DLD1 (cell line): ENCODE measurements around the gene XPR1.

ENCODE experiments used
- in situ Hi-C: cut with HindIII; loops from 2 replicates; pipeline ENCODE4 v1.10.0; 2017; ENCODE audit warnings: low sequenced_read_pairs

XPR1 gene

GRCh38 chr1:180631766-180632325 lies at the start of gene XPR1:
Gene XPR1 (plus strand): TSS chr1:180632022. CDS start chr1:180632202, 180 bp downstream.
- in situ Hi-C loops: no loop called here

GRCh38 chr1:180584869-180585268 lies 47.0 kb upstream of the XPR1 start:
- in situ Hi-C loops: no loop called here

DNA sequence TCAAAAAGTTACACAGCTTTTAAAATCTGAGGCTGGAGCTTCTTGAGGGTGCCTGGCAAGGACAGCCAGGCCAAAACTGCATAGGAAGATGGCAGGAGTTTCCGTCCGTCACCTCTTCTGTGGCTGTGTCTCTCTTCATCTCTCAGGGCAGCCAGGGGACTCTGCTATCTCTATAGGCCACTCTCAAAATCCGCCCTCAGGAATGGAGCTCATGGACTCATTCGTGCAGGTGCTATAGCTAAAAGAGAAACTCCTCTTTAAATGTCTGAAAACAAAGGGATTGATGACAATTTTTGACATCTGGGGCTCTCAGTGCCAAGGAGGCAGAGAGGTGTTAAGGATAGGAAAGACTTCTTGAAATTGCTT lies 45.8 kb upstream of the XPR1 start:
- in situ Hi-C loops: no loop called here

DNA sequence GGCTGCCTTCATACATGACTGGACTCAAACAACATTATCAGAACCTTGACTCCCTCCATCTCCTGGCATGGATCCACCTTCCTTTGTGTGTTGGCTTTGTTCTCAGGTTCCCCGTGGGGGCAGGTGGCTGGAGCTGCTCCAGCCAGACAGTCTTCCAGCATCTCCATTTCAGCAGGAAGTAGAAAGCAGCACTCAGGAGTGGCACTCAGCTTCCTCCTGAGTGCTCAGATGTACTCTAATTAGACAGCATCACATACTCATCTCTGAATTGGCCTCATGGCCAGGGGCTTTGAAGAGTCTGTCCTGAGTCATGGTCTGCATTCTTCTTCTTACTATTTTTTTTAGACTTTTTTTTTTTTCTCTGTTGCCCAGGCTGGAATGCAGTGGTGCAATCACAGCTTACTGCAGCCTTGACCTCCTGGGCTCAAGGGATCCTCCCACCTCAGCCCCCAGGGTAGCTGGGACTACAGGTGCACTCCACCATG lies 45.1 kb upstream of the XPR1 start:
- in situ Hi-C loops: no loop called here

GRCh38 chr1:180588121-180588520 lies 43.7 kb upstream of the XPR1 start:
- in situ Hi-C loops: no loop called here

DNA sequence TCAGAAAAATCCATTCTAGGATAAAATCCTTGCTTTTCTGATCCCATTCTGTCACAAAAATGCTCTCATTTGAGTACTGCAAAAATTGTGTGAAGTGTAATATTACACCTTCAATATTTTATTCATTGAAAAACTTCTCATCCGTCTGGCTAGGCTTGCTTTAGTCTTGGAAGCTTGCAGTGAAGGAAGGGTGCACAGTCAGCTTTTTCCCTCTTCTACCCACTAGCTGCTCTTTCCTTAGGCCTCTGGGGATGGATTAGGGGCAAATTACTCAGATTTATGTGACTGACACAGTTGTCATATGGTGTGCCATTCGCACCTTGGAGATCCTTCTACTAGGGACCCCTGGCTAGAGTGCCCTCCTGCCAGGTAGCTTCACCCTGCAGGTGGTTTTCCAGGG lies 40.9 kb upstream of the XPR1 start:
- in situ Hi-C loops: loop anchor here (10.0 kb wide), 1 partner anchor 574 kb away; no protein-coding TSS in a partner anchor

DNA sequence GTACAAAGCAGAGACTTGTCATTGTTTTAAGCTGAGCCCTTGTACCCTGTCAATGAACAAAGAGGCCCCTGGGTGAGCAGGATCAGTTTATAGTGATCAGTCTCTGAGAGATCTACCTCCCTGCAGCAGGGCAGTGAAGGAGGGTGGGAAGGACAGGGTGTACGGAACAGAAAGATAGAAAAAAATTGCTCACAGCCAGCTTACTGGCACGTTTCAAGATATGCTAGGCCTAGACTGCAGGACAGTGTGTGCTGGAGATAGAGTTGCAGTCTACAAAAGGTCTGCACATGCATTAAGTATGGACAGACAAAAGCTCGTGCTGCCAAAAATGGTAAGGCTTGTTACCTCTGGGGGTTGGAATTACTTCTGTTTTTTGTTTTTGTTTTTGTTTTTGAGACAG lies 38.4 kb upstream of the XPR1 start:
- in situ Hi-C loops: loop anchor here (10.0 kb wide), 1 partner anchor 571 kb away; no protein-coding TSS in a partner anchor

- in situ Hi-C loops: loop anchor here (10.0 kb wide), 1 partner anchor 570 kb away; no protein-coding TSS in a partner anchor
Observed at GRCh38 chr1:180594723-180595122, 37.1 kb upstream of the XPR1 start.

DNA sequence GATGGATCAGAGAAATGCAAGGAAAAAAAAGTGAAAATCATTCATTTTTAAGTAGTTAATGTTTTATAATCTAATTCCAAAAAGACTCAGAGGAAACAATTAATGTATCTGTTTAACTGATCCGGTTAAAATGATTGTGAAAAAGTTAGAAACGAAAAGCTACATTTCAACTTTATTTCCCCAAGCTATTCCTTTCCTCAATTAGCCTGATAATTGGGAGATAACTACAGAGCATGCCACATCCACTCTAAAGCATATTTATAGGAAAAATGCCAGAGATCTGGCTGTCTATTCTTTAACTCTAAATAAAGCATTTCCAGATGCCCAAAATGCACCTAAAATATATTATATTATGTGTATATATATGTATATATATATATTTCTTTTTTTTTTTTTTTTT lies 35.9 kb upstream of the XPR1 start:
- in situ Hi-C loops: loop anchor here (10.0 kb wide), 1 partner anchor 569 kb away; no protein-coding TSS in a partner anchor

DNA sequence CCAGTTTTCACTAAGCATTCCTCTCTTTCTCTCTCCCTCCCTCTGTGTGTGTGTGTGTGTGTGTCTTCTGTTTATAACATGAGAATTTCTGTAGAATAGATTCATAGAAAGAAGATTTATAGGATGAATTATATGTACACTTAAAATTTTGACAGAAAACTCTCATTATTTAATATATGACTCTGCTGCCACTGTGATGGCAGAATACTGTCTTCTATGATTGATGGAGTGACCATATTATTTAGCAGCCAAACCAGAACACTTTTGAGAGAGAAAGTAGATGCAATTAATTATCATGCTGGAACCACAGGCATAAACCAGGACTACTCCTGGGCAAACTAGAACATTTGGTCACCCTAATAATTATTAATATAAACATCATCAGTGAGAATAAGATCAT lies 34.3 kb upstream of the XPR1 start:
- in situ Hi-C loops: loop anchor here (10.0 kb wide), 1 partner anchor 567 kb away; no protein-coding TSS in a partner anchor

DNA sequence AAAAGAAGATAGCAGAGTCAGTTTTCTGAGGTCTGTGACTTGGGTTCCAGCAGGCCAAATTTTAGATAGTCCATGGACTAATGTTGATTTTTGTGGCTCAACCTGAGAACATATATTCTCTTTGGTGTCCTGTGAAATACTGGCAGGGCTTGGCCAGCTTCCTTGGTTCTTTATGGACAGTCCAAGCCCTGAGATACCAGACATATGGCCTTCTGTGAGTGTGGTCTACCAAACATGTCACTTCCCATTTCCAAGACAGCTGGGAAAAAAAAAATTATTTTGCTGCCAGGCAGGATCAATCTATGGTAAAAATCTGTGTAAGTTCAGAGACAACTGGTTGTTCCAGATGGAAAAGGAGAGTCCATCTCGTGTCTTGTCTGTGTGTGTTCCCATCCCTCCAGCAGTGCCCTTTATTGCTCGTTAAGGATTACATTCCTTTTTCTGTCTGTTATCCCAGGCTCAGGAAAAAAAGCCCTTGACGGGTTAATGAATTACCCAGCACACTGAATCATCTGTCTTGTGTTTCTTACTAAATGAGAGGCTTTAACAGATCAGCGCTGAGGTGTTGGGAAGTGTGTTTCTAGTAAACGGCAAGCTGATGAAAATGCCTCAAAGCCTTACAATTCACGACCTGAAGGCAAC lies 33.4 kb upstream of the XPR1 start:
- in situ Hi-C loops: loop anchor here (10.0 kb wide), 1 partner anchor 566 kb away; no protein-coding TSS in a partner anchor

- in situ Hi-C loops: no loop called here
Observed at GRCh38 chr1:180600343-180600742, 31.5 kb upstream of the XPR1 start.

DNA sequence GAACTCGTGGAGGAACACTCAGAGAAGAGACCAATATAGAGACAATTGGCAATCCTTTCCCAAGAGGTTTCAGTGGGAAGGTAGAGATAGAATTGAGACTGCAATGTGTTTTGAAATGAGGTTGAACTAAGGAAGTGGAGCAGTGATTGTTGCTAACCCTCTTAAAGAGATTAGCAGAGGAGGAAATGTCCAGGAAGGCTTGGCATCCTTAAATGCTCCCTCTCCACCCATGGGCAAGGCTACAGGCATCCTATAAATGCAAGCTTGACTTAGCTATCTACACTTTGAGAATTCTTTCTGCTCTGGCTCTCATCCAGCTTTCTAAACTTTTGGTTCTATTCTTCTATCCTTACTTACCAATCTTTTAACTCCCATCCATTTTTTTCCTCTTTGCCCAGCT lies 30.3 kb upstream of the XPR1 start:
- in situ Hi-C loops: no loop called here

- in situ Hi-C loops: no loop called here
Observed at GRCh38 chr1:180603223-180603849, 28.5 kb upstream of the XPR1 start.

- in situ Hi-C loops: no loop called here
Observed at GRCh38 chr1:180603850-180604226, 28.0 kb upstream of the XPR1 start.

- in situ Hi-C loops: no loop called here
Observed at GRCh38 chr1:180606155-180606554, 25.7 kb upstream of the XPR1 start.

- in situ Hi-C loops: no loop called here
Observed at GRCh38 chr1:180609643-180610555, 21.9 kb upstream of the XPR1 start.

DNA sequence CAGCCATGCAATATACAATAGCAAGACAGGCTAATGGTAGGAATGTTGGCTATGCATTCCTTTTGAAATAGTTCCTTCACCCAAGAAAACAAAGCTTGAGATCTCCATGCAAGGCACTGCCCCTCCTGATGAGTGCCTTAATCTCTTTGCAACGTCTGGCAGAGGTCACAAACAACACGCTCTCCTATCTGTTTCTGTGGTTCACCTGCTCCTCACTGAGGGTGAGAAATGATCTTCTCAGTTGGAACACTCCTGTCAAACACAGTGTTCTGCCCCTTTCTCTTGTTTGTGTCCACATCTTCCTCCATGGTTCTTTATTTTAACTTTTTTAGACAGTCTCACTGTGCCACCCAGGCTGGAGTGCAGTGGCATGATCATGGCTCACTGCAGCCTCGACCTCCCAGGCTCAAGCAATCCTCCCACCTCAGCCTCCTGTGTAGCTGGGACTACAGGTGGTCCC lies 21.2 kb upstream of the XPR1 start:
- in situ Hi-C loops: no loop called here

DNA sequence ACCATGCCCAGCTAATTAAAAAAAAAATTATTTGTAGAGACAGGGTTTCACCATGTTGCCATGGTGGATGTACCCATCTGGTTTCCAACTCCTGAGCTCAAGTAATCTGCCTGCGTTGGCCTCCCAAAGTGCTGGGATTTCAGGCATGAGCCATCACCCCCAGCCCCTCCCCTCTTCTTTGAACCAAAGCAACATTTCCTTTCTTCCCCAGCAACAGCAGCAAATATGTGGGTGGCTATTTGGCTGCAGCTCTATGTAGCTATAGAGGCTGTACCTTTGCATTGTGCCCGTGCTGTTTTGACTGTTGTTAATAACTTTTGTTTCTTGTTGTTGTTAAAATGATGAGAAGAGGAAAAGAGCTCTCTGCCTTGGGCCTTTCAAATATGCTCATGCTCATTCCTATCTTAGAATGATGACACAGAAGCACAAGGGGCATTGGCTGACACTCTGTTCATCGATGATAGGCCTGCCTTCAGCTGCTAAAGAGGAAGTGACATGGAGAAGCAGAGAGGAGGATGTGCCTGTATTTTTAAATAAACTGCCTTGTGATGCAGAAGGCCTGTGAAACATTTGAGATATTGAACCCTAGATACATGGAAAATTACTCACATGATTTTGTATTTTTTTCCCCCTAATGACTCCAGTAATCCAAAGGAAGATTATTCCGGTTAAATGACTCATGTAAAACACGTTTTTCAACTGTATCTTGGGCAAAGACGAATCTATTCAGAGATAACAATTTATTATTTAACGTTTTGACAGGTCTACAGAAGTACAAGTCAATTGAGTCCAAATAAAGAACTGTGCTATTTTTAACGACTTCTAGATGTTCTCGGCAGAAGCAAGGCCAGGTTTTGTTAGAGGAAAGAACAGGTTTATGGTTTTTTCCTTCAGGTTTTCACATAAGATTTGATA lies 20.5 kb upstream of the XPR1 start:
- in situ Hi-C loops: no loop called here

GRCh38 chr1:180612632-180613031 lies 19.2 kb upstream of the XPR1 start:
- in situ Hi-C loops: no loop called here
